HepG2 (cell line): ENCODE data around the gene ANXA5. TPM values are rescaled to one million over a fixed set of nuclear protein-coding genes. Genes with fewer than 3 reads are reported as not detected.

Experiments used
- ATAC-seq: fragments of 200-7000 bp; cut with Tn5 transposase; 3 replicates; pipeline ENCODE4 v1.9.1; 2020; ENCODE audit warnings: mild to moderate bottlenecking, moderate library complexity
- BruUV-seq: library from RNA; stranded (reverse); fragments of 400-500 nt; replicated peaks from 2 replicates; lab custom pipeline; 2021; lab: Mats Ljungman, UMichigan
- CTCF ChIA-PET: fragments of 300-600 bp; formaldehyde crosslinking; extraction: SDS; loops from one replicate; lab custom pipeline; 2021; ENCODE audit warnings: low total read pairs, inconsistent platforms, low intra/inter-chr PET ratio; lab: Yijun Ruan, JAX
- POLR2A ChIA-PET: fragments of 350-600 bp; sonication (Branson Sonifier 250); formaldehyde crosslinking; loops from one replicate; lab custom pipeline; 2020; ENCODE audit warnings: antibody characterized with exemption, inconsistent platforms; lab: Yijun Ruan, JAX
- DNase-seq: peaks from one replicate; pipeline ENCODE4 v3.0.0-alpha.2; 2015; ENCODE audit warnings: low spot score
- FAIRE-seq: peaks from 3 replicates; lab custom pipeline; 2011; peaks lifted over from hg19 to GRCh38; lab: Jason Lieb, UNC
- H2AFZ ChIP-seq: one replicate; pipeline ENCODE4 v1.6.1; 2011; ENCODE audit warnings: low read length, inconsistent platforms
- H3K27ac ChIP-seq: fragments of 300-600 bp; 3 replicates; pipeline ENCODE4 v1.8.0; 2011; ENCODE audit warnings: mixed run types, mild to moderate bottlenecking, mixed read lengths, low read length, inconsistent platforms; ENCODE audit not compliant: insufficient read depth; ENCODE audit errors: extremely low read length
- H3K27me3 ChIP-seq, 2 experiments: fragments of 200-600 bp in 1 of 2; 2 replicates in 1 of 2; 3 replicates in 1 of 2; pipeline versions ENCODE4 v1.6.0 to v1.8.0; 2011; ENCODE audit warnings: low read length in 2 of 2, mild to moderate bottlenecking in 2 of 2, moderate library complexity in 2 of 2, inconsistent platforms in 1 of 2; ENCODE audit not compliant: insufficient read depth in 2 of 2, control insufficient read depth in 1 of 2
- H3K36me3 ChIP-seq, 2 experiments: fragments of 200-600 bp in 1 of 2; replicated peaks in 1 of 2; 2 replicates in 1 of 2; 3 replicates in 1 of 2; pipeline versions ENCODE4 v1.5.1 to v1.8.0; 2011; ENCODE audit warnings: low read length in 2 of 2, inconsistent platforms in 1 of 2; ENCODE audit not compliant: insufficient read depth in 2 of 2, control insufficient read depth in 1 of 2
- H3K4me1 ChIP-seq: 2 replicates; pipeline ENCODE4 v1.5.1; 2012; ENCODE audit warnings: low read length, inconsistent platforms; ENCODE audit not compliant: insufficient read depth
- H3K4me2 ChIP-seq: 2 replicates; pipeline ENCODE4 v1.6.0; 2011; ENCODE audit warnings: low read depth, low read length, inconsistent platforms
- H3K4me3 ChIP-seq, 3 experiments: fragments of 200-600 bp in 1 of 3; sonication (generic), shearing (Covaris generic) in 1 of 3; replicated peaks in 1 of 3; 2 replicates each; pipeline ENCODE4 v1.5.1; 2011 to 2016; ENCODE audit warnings: low read length in 3 of 3, inconsistent platforms in 2 of 3, low read depth in 2 of 3, mild to moderate bottlenecking in 2 of 3, control low read depth in 1 of 3, mixed read lengths in 1 of 3; ENCODE audit not compliant: insufficient read depth in 1 of 3
- H3K79me2 ChIP-seq: one replicate; pipeline ENCODE4 v1.6.1; 2011; ENCODE audit warnings: low read length, inconsistent platforms; ENCODE audit not compliant: insufficient read depth
- H3K9ac ChIP-seq: 2 replicates; pipeline ENCODE4 v1.6.0; 2011; ENCODE audit warnings: mild to moderate bottlenecking, low read depth, low read length, inconsistent platforms; ENCODE audit not compliant: insufficient read depth
- H3K9me3 ChIP-seq: 2 replicates; pipeline ENCODE4 v1.5.1; 2012; ENCODE audit warnings: mild to moderate bottlenecking, low read length
- H4K20me1 ChIP-seq: 2 replicates; pipeline ENCODE4 v1.6.0; 2011; ENCODE audit warnings: inconsistent platforms, mild to moderate bottlenecking, low read length, moderate library complexity; ENCODE audit not compliant: insufficient read depth
- RAD51 ChIP-seq: fragments of 450-650 bp; IDR thresholded peaks from 2 replicates; pipeline ENCODE4 v1.6.1; 2016; ENCODE audit warnings: borderline replicate concordance
- WGBS: methylation state at CpG from one replicate; pipeline ENCODE4 v1.1.6; 2017; ENCODE audit warnings: low lambda C conversion rate; 5-methylcytosine and 5-hydroxymethylcytosine counted together
- in situ Hi-C: cut with HindIII; loops from 2 replicates; pipeline ENCODE4 v1.10.0; 2017; ENCODE audit warnings: low pct_unique_long_range_greater_than_20kb; ENCODE audit not compliant: extremely low pct_ligation_motif_present
- intact Hi-C: fragments of 100-400 bp; cut with micrococcal nuclease; formaldehyde crosslinking; loops from one replicate; pipeline ENCODE4 v1.10.0; 2022; ENCODE audit not compliant: unreplicated experiment
- polyA plus RNA-seq, 8 experiments: library from polyadenylated mRNA; depleted of rRNA in 3 of 8; stranded (reverse) in 7 of 8; unstranded in 1 of 8; fragments of >200 nt; fragmentation: Illumina TruSeq in 4 of 8; extraction: Trizol in 4 of 8; gene quantifications; 2 replicates each; pipeline versions ENCODE4 v1.2.1 to v1.2.3, GENCODE V29; 2011 to 2016; ENCODE audit warnings: low read depth in 4 of 8, missing spikeins in 1 of 8, mixed read lengths in 1 of 8; ENCODE audit not compliant: insufficient read depth in 1 of 8
- total RNA-seq, 5 experiments: library from RNA; depleted of rRNA; stranded (reverse); fragments of >200 nt; fragmentation: Illumina TruSeq; extraction: Trizol; gene quantifications; 2 replicates each; pipeline ENCODE4 v1.2.3, GENCODE V29; 2016; ENCODE audit warnings: low read depth in 1 of 5
- TF ChIP-seq, protein P1 (sequence below), 2 experiments: sonication (generic) in 1 of 2; formaldehyde crosslinking in 1 of 2; IDR thresholded peaks; 2 replicates each; pipeline versions ENCODE4 v1.5.1 to v1.6.1; 2011 to 2020; ENCODE audit warnings: borderline replicate concordance in 1 of 2, low read depth in 1 of 2, low read length in 1 of 2, mild to moderate bottlenecking in 1 of 2, missing genetic modification reagents in 1 of 2, moderate library complexity in 1 of 2
- TF ChIP-seq, protein P2 (sequence below): sonication (generic); formaldehyde crosslinking; IDR thresholded peaks from 2 replicates; pipeline ENCODE4 v1.4.0; 2020; ENCODE audit warnings: missing genetic modification reagents

Gene ANXA5
- total and polyA plus RNA-seq, 2 of the 13 experiments (the other 11 are each of a cell fraction or from before 2014, with no cell fraction given): 209 to 342 TPM

DNA sequence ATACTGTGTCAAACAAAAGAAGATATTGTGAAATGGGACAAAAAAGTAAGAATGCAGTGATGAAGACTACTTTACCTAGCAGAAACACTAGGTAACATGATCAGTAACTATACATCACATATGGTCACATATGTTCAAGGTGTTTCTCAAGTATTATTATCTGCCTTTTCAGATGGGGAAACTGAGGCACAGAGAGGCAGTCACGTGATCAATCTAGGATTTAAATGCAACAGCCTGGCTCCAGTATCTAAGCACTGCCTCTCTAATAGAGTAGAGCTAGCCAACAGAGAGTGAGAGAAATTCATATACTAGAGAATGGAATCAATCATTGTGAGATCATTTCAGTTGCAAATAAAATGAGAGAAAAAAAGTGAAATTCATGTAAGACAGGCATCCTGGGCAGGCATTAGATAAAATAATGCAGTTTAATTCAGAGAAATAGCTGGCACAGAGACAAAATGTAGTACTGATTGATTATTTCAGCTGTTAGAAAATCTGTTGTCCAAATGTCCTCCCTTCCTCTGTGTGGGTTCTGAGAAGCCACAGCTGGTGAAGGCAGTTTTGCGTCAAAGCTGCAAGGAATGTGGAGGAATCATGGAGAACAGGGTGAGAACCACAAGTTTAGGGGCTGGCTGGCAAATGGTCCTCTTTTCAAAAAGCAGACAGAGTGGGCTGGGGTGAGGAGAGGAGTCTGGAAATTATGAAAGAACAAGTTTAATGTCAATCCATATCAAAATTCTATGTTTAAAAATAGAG is 42.2 kb upstream of the ANXA5 start:
- Histone ChIP-seq H3K9ac (no peak overlapping the region), H4K20me1 (no peaks in the 10 kb centered on the region), H3K4me3 (no peak overlapping the region), H3K4me1 (no peaks in the 10 kb centered on the region), H3K27me3 (no peaks in the 10 kb centered on the region; a peak in 1 of 5 replicates), H3K36me3 (no peaks in the 10 kb centered on the region), H2AFZ (no peak overlapping the region), H3K27ac (no peak overlapping the region), H3K4me2 (no peak overlapping the region), H3K79me2 (no peaks in the 10 kb centered on the region), H3K9me3 (no peaks in the 10 kb centered on the region)
- TF ChIP-seq, protein P1, sequence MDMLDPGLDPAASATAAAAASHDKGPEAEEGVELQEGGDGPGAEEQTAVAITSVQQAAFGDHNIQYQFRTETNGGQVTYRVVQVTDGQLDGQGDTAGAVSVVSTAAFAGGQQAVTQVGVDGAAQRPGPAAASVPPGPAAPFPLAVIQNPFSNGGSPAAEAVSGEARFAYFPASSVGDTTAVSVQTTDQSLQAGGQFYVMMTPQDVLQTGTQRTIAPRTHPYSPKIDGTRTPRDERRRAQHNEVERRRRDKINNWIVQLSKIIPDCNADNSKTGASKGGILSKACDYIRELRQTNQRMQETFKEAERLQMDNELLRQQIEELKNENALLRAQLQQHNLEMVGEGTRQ (IDR thresholded peaks at IDR 0.05; ENCODE audit: low read depth, low read length): peak; percentile 34; the same call in 1 of the 2 replicates
- TF ChIP-seq, protein P1 (CRISPR knock-in tag; IDR thresholded peaks at IDR 0.05; ENCODE audit: borderline replicate concordance): no peak
- peak; percentile 70 for TF ChIP-seq RAD51
- TF ChIP-seq, protein P2, sequence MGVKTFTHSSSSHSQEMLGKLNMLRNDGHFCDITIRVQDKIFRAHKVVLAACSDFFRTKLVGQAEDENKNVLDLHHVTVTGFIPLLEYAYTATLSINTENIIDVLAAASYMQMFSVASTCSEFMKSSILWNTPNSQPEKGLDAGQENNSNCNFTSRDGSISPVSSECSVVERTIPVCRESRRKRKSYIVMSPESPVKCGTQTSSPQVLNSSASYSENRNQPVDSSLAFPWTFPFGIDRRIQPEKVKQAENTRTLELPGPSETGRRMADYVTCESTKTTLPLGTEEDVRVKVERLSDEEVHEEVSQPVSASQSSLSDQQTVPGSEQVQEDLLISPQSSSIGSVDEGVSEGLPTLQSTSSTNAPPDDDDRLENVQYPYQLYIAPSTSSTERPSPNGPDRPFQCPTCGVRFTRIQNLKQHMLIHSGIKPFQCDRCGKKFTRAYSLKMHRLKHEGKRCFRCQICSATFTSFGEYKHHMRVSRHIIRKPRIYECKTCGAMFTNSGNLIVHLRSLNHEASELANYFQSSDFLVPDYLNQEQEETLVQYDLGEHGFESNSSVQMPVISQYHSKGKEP (CRISPR knock-in tag): no peak
- FAIRE-seq: no peak
- ChIA-PET POLR2A (no interaction called here), CTCF (no interaction called here)
- intact Hi-C loops: loop anchor here (10.0 kb wide), 1 partner anchor 544 kb away; no protein-coding TSS in a partner anchor
- 46% methylated on average over 2 of the region's 2 CpGs for WGBS
- BruUV-seq: no TSS peak
- DNase-seq: no peak
- no peak for ATAC-seq
- in situ Hi-C loops: loop anchor here (5.0 to 10.0 kb wide), 2 partner anchors 272 to 364 kb away; no protein-coding TSS in a partner anchor
